ENCODE results near the gene NAMPT. TPM values are rescaled to one million over a fixed set of nuclear protein-coding genes. Genes with fewer than 3 reads are reported as not detected.
"Not testable (repeated sequence)": the region's sequence is repeated elsewhere in the genome, so short reads cannot be mapped to it uniquely, and the experiment has no call there.

Gene NAMPT
- total RNA-seq, 1 donor from 2014 or later = 28.2 TPM

DNA sequence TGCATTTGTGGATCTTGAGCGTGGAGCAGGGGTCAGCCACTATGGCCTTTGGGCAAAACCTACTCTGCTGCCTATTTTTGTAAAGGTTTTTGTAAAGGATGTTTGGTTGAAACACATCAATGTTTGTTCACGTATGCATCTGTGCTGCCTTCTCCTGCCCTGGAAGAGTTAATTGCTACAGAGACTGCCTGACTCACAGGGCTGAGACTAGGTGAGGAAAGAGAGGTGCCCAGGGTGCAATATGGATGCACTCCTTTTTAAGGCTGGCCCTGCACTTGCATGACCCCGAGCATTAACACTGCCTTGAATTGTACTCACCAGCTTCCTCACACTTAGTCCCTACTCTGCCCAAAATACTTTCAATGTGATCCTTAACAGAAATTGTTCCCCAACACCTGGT is 20.9 kb upstream of the NAMPT start:
- H3K9me3 ChIP-seq (ENCODE audit: control insufficient read depth in 3 of 3, low read length in 3 of 3) = no peaks in the 10 kb centered on the region
- no peaks in the 10 kb centered on the region for H3K4me1 ChIP-seq (ENCODE audit: control insufficient read depth in 3 of 3, insufficient read depth in 3 of 3, low read length in 3 of 3)
- H3K27me3 ChIP-seq (ENCODE audit: control insufficient read depth in 3 of 3, insufficient read depth in 3 of 3, low read length in 3 of 3) = no peaks in the 10 kb centered on the region
- H3K9ac ChIP-seq (ENCODE audit: low read depth in 1 of 3, low read length in 3 of 3) = no peak overlapping the region
- H3K27ac ChIP-seq (ENCODE audit: low read depth, low read length) = no peak overlapping the region
- H3K36me3 ChIP-seq (ENCODE audit: control insufficient read depth in 3 of 3, insufficient read depth in 3 of 3, low read length in 3 of 3) = no peaks in the 10 kb centered on the region
- H3K4me3 ChIP-seq (ENCODE audit: low read length in 3 of 3) = no peak overlapping the region

DNA sequence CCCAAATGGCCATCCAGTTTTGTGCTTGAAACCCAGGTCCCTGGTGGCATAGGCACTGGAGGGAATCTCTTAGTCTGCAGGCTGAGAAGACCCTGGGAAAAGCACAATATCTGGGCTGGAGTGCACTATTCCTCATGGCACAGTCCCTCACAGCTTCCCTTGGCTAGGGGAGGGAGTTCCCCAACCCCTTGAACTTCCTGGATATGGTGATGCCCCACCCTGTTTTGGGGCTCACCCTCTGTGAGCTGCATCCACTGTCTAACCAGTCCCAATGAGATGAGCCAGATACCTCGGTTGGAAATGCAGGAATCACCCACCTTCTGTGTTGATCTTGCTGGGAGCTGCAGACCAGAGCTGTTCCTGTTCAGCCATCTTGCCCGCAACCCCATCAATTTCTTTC is 19.8 kb upstream of the NAMPT start:
- H3K27me3 ChIP-seq (ENCODE audit: control insufficient read depth in 3 of 3, insufficient read depth in 3 of 3, low read length in 3 of 3) = no peaks in the 10 kb centered on the region
- no peaks in the 10 kb centered on the region for H3K9me3 ChIP-seq (ENCODE audit: control insufficient read depth in 3 of 3, low read length in 3 of 3)
- H3K27ac ChIP-seq (ENCODE audit: low read depth, low read length) = no peak overlapping the region
- H3K36me3 ChIP-seq (ENCODE audit: control insufficient read depth in 3 of 3, insufficient read depth in 3 of 3, low read length in 3 of 3) = no peaks in the 10 kb centered on the region
- no peak overlapping the region for H3K4me3 ChIP-seq (ENCODE audit: low read length in 3 of 3)
- H3K4me1 ChIP-seq (ENCODE audit: control insufficient read depth in 3 of 3, insufficient read depth in 3 of 3, low read length in 3 of 3) = no peaks in the 10 kb centered on the region
- no peak overlapping the region for H3K9ac ChIP-seq (ENCODE audit: low read depth in 1 of 3, low read length in 3 of 3)

DNA sequence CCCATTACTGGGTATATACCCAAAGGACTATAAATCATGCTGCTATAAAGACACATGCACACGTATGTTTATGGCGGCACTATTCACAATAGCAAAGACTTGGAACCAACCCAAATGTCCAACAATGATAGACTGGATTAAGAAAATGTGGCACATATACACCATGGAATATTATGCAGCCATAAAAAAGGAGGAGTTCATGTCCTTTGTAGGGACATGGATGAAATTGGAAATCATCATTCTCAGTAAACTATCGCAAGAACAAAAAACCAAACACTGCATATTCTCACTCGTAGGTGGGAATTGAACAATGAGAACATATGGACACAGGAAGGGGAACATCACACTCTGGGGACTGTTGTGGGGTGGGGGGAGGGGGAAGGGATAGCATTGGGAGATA is 13.8 kb upstream of the NAMPT start:
- not testable (repeated sequence) for H3K4me3 ChIP-seq (ENCODE audit: low read length in 3 of 3); H3K27me3 ChIP-seq (ENCODE audit: control insufficient read depth in 3 of 3, insufficient read depth in 3 of 3, low read length in 3 of 3); H3K4me1 ChIP-seq (ENCODE audit: control insufficient read depth in 3 of 3, insufficient read depth in 3 of 3, low read length in 3 of 3); H3K27ac ChIP-seq (ENCODE audit: low read depth, low read length); H3K36me3 ChIP-seq (ENCODE audit: control insufficient read depth in 3 of 3, insufficient read depth in 3 of 3, low read length in 3 of 3); H3K9me3 ChIP-seq (ENCODE audit: control insufficient read depth in 3 of 3, low read length in 3 of 3); H3K9ac ChIP-seq (ENCODE audit: low read depth in 1 of 3, low read length in 3 of 3)

DNA sequence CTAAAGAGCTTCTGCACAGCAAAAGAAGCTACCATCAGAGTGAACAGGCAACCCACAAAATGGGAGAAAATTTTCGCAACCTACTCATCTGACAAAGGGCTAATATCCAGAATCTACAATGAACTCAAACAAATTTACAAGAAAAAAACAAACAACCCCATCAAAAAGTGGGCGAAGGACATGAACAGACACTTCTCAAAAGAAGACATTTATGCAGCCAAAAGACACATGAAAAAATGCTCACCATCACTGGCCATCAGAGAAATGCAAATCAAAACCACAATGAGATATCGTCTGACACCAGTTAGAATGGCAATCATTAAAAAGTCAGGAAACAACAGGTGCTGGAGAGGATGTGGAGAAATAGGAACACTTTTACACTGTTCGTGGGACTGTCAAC is 13.4 kb upstream of the NAMPT start:
- not testable (repeated sequence) for H3K4me1 ChIP-seq (ENCODE audit: control insufficient read depth in 3 of 3, insufficient read depth in 3 of 3, low read length in 3 of 3); H3K27me3 ChIP-seq (ENCODE audit: control insufficient read depth in 3 of 3, insufficient read depth in 3 of 3, low read length in 3 of 3); H3K4me3 ChIP-seq (ENCODE audit: low read length in 3 of 3); H3K9ac ChIP-seq (ENCODE audit: low read depth in 1 of 3, low read length in 3 of 3); H3K36me3 ChIP-seq (ENCODE audit: control insufficient read depth in 3 of 3, insufficient read depth in 3 of 3, low read length in 3 of 3); H3K27ac ChIP-seq (ENCODE audit: low read depth, low read length); H3K9me3 ChIP-seq (ENCODE audit: control insufficient read depth in 3 of 3, low read length in 3 of 3)

DNA sequence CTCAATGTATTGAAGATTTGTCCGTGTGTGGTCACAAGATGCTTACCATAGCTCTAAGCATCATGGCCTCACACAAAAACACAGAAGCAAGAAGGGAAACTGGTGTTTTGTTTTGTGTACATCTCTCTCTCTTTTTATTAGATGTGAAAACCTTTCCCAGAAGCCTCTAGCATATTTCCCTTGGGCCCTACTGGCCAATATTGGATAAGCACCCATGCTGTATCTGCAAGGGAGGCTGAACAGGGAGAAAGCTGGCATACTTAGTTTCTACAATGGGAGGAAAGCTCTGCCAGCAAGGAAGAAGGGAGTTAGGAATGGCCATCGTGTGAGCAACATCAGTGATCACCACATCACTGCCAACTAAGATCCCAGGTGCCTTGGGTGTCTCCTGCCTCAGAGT is 9.6 kb upstream of the NAMPT start:
- no peaks in the 10 kb centered on the region for H3K9me3 ChIP-seq (ENCODE audit: control insufficient read depth in 3 of 3, low read length in 3 of 3)
- H3K4me3 ChIP-seq (ENCODE audit: low read length in 3 of 3) = no peak overlapping the region
- no peak overlapping the region for H3K9ac ChIP-seq (ENCODE audit: low read depth in 1 of 3, low read length in 3 of 3)
- no peaks in the 10 kb centered on the region for H3K4me1 ChIP-seq (ENCODE audit: control insufficient read depth in 3 of 3, insufficient read depth in 3 of 3, low read length in 3 of 3)
- no peaks in the 10 kb centered on the region for H3K36me3 ChIP-seq (ENCODE audit: control insufficient read depth in 3 of 3, insufficient read depth in 3 of 3, low read length in 3 of 3)
- H3K27ac ChIP-seq (ENCODE audit: low read depth, low read length) = no peak overlapping the region
- H3K27me3 ChIP-seq (ENCODE audit: control insufficient read depth in 3 of 3, insufficient read depth in 3 of 3, low read length in 3 of 3) = no peaks in the 10 kb centered on the region

DNA sequence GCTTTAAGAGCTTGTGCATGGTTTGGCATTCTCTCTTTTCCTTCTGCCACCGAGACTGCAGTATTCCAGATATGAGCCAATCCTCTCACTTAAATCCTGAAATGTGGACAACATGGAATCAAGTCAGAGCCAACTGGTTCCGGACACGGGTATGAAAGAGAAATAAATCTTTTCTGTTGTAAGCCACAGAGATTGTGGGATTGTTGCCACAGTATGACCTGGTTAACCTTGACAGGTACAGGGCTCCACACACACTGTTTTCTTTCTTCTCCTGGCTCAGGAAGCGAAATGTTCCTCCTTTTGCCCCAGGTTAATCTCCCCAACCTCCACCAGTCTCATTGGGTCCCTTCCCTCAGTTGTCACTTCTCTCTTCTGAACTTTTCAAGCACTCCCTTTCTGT is 6.5 kb upstream of the NAMPT start:
- Histone ChIP-seq H3K27ac (ENCODE audit: low read depth, low read length) (no peak overlapping the region), H3K27me3 (ENCODE audit: control insufficient read depth in 3 of 3, insufficient read depth in 3 of 3, low read length in 3 of 3) (no peaks in the 10 kb centered on the region), H3K36me3 (ENCODE audit: control insufficient read depth in 3 of 3, insufficient read depth in 3 of 3, low read length in 3 of 3) (no peaks in the 10 kb centered on the region), H3K9ac (ENCODE audit: low read depth in 1 of 3, low read length in 3 of 3) (no peak overlapping the region), H3K4me1 (ENCODE audit: control insufficient read depth in 3 of 3, insufficient read depth in 3 of 3, low read length in 3 of 3) (no peaks in the 10 kb centered on the region), H3K4me3 (ENCODE audit: low read length in 3 of 3) (no peak overlapping the region), H3K9me3 (ENCODE audit: control insufficient read depth in 3 of 3, low read length in 3 of 3) (no peaks in the 10 kb centered on the region)

DNA sequence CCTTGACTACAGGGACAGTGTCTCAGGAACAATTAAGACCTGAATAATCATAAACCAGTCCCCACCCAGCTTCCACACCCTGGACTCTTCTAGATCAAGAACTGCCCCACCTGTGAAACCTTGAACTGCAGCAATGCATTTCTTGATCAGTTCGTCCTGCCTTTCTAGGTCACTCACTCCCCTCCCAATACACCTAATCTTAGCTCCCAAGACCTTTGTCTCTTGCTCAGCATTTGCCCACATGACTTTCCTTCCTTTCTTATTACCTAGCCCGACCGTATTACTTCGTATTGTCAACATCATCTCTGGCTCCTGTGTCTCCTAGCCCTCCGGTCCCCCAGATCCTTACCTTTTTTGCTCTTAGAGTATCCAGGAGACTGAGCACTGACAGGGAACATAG is 5.5 kb upstream of the NAMPT start:
- Histone ChIP-seq H3K9ac (ENCODE audit: low read depth in 1 of 3, low read length in 3 of 3) (no peak overlapping the region), H3K4me3 (ENCODE audit: low read length in 3 of 3) (no peak overlapping the region), H3K27ac (ENCODE audit: low read depth, low read length) (no peak overlapping the region), H3K36me3 (ENCODE audit: control insufficient read depth in 3 of 3, insufficient read depth in 3 of 3, low read length in 3 of 3) (no peaks in the 10 kb centered on the region), H3K27me3 (ENCODE audit: control insufficient read depth in 3 of 3, insufficient read depth in 3 of 3, low read length in 3 of 3) (no peaks in the 10 kb centered on the region), H3K4me1 (ENCODE audit: control insufficient read depth in 3 of 3, insufficient read depth in 3 of 3, low read length in 3 of 3) (peaks cover 6% of the 10 kb centered on the region in 3 donors), H3K9me3 (ENCODE audit: control insufficient read depth in 3 of 3, low read length in 3 of 3) (no peaks in the 10 kb centered on the region)

DNA sequence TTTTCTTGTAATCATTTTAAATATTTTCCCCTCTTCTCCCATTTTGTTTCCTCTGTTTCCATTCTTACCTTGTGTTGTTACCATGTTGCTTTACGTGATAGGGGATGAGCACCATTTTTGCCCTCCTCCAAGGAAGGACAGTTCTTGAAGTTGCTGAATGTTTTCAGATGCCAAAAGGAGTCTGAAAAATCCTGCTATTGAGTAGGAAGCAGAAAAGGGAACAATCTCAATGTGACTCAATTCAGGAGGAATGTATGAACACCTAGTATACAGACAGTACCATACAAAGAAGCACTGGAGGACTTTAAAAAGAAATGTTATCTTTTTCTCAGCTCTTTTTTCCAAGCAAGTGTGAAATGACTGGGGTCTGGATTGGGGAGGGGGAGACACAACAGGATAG is 5.1 kb upstream of the NAMPT start:
- Histone ChIP-seq H3K36me3 (ENCODE audit: control insufficient read depth in 3 of 3, insufficient read depth in 3 of 3, low read length in 3 of 3) (no peaks in the 10 kb centered on the region), H3K4me3 (ENCODE audit: low read length in 3 of 3) (no peak overlapping the region), H3K27ac (ENCODE audit: low read depth, low read length) (no peak overlapping the region), H3K9ac (ENCODE audit: low read depth in 1 of 3, low read length in 3 of 3) (no peak overlapping the region), H3K9me3 (ENCODE audit: control insufficient read depth in 3 of 3, low read length in 3 of 3) (no peaks in the 10 kb centered on the region), H3K4me1 (ENCODE audit: control insufficient read depth in 3 of 3, insufficient read depth in 3 of 3, low read length in 3 of 3) (peaks cover 6 to 7% (median 7%) of the 10 kb centered on the region in 3 donors), H3K27me3 (ENCODE audit: control insufficient read depth in 3 of 3, insufficient read depth in 3 of 3, low read length in 3 of 3) (no peaks in the 10 kb centered on the region)

DNA sequence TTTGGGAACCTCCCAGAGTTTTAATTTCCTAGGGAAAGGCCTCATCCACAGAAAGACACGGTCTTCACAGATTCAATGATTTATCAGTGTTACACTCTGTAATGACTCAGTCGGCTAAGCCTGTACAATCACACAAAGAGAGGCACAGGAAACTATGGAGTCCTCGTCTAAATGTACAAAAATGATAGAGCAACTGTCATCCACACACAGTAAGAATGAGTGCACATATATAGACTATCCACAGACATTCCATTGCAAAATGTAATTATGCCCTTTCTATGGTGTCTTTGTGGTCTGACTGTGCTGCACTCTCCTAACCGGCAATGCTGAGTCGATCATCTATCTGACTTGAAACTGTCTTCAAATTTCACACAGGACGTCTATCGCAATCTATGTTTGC is 3.5 kb upstream of the NAMPT start:
- no peak overlapping the region for H3K4me3 ChIP-seq (ENCODE audit: low read length in 3 of 3)

DNA sequence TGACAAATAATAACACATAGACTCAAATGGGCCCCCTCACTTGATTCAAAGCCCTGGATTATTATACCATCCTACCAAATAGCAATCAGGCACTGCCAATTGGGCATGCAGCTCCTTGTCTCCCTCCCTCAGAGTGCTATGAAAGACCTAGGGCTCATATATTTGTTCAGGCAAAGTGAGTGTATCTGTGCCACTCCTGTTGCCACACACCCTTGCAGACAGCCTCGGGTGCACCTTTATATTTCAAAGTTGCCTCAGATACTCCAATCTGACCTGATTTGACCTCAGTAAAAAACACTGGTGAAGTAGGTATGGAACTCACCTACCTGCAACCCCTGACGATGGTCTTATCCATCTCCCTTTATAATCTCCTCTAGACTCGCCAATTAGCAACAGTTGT is 3.0 kb upstream of the NAMPT start:
- Histone ChIP-seq H3K9ac (ENCODE audit: low read depth in 1 of 3, low read length in 3 of 3) (no peak overlapping the region), H3K27me3 (ENCODE audit: control insufficient read depth in 3 of 3, insufficient read depth in 3 of 3, low read length in 3 of 3) (no peaks in the 10 kb centered on the region), H3K36me3 (ENCODE audit: control insufficient read depth in 3 of 3, insufficient read depth in 3 of 3, low read length in 3 of 3) (no peaks in the 10 kb centered on the region), H3K27ac (ENCODE audit: low read depth, low read length) (no peak overlapping the region), H3K4me1 (ENCODE audit: control insufficient read depth in 3 of 3, insufficient read depth in 3 of 3, low read length in 3 of 3) (peaks cover 6 to 17% (median 14%) of the 10 kb centered on the region in 3 donors), H3K4me3 (ENCODE audit: low read length in 3 of 3) (no peak overlapping the region), H3K9me3 (ENCODE audit: control insufficient read depth in 3 of 3, low read length in 3 of 3) (no peaks in the 10 kb centered on the region)

More for the DNA sequence above, 3.5 kb upstream of the NAMPT start:
- no peak overlapping the region for H3K27ac ChIP-seq (ENCODE audit: low read depth, low read length)
- no peaks in the 10 kb centered on the region for H3K36me3 ChIP-seq (ENCODE audit: control insufficient read depth in 3 of 3, insufficient read depth in 3 of 3, low read length in 3 of 3)
- H3K27me3 ChIP-seq (ENCODE audit: control insufficient read depth in 3 of 3, insufficient read depth in 3 of 3, low read length in 3 of 3) = no peaks in the 10 kb centered on the region
- H3K9me3 ChIP-seq (ENCODE audit: control insufficient read depth in 3 of 3, low read length in 3 of 3) = no peaks in the 10 kb centered on the region
- H3K4me1 ChIP-seq (ENCODE audit: control insufficient read depth in 3 of 3, insufficient read depth in 3 of 3, low read length in 3 of 3) = peaks cover 6 to 14% (median 13%) of the 10 kb centered on the region in 3 donors
- H3K9ac ChIP-seq (ENCODE audit: low read depth in 1 of 3, low read length in 3 of 3) = no peak overlapping the region
